HG02588 (cell line): Measurements from ENCODE around the gene IFNAR1.
"Not testable (repeated sequence)": the region's sequence is repeated elsewhere in the genome, so short reads cannot be mapped to it uniquely, and the experiment has no call there.

Source experiments
- ATAC-seq: cut with Tn5 transposase; IDR thresholded peaks from one replicate; pipeline ENCODE4 v1.9.1; 2021; ENCODE audit warnings: mild to moderate bottlenecking, moderate library complexity; ENCODE audit not compliant: unreplicated experiment

IFNAR1 gene

GRCh38 chr21:33339918-33340317, 15.1 kb downstream of the IFNAR1 start:
- ATAC-seq = no peak

- ATAC-seq = no peak
Measured at GRCh38 chr21:33345751-33346238, 21.0 kb downstream of the IFNAR1 start.

- no peak for ATAC-seq
Measured at GRCh38 chr21:33348706-33349105, 23.9 kb downstream of the IFNAR1 start.

GRCh38 chr21:33350676-33351075, 25.9 kb downstream of the IFNAR1 start:
- no peak for ATAC-seq

GRCh38 chr21:33355355-33355754, 30.6 kb downstream of the IFNAR1 start:
- ATAC-seq = no peak

- ATAC-seq = no peak
Measured at GRCh38 chr21:33355996-33356395, 31.2 kb downstream of the IFNAR1 start.

GRCh38 chr21:33357177-33357576, 32.4 kb downstream of the IFNAR1 start:
- no peak for ATAC-seq

GRCh38 chr21:33359446-33359845, 34.7 kb downstream of the IFNAR1 start:
- ATAC-seq = no peak

GRCh38 chr21:33360281-33360680, 35.5 kb downstream of the IFNAR1 start:
- no peak for ATAC-seq

- peak; percentile 81 for ATAC-seq
Measured at GRCh38 chr21:33360881-33361602, 36.3 kb downstream of the IFNAR1 start.

GRCh38 chr21:33362044-33362555, 37.3 kb downstream of the IFNAR1 start:
- no peak for ATAC-seq

GRCh38 chr21:33363911-33364609, 39.3 kb downstream of the IFNAR1 start:
- ATAC-seq = not testable (repeated sequence)

- no peak for ATAC-seq
Measured at GRCh38 chr21:33364830-33365229, 40.1 kb downstream of the IFNAR1 start.

- no peak for ATAC-seq
Measured at GRCh38 chr21:33367309-33367973, 42.7 kb downstream of the IFNAR1 start.

- no peak for ATAC-seq
Measured at GRCh38 chr21:33368124-33368523, 43.4 kb downstream of the IFNAR1 start.

GRCh38 chr21:33368576-33368975, 43.8 kb downstream of the IFNAR1 start:
- no peak for ATAC-seq

- ATAC-seq = no peak
Measured at GRCh38 chr21:33369586-33369985, 44.8 kb downstream of the IFNAR1 start.

GRCh38 chr21:33370305-33370704, 45.5 kb downstream of the IFNAR1 start:
- no peak for ATAC-seq

GRCh38 chr21:33371366-33371765, 46.6 kb downstream of the IFNAR1 start:
- ATAC-seq = no peak

- no peak for ATAC-seq
Measured at GRCh38 chr21:33372582-33372981, 47.8 kb downstream of the IFNAR1 start.

GRCh38 chr21:33373451-33373850, 48.7 kb downstream of the IFNAR1 start:
- ATAC-seq = no peak

- no peak for ATAC-seq
Measured at GRCh38 chr21:33374080-33374449, 49.3 kb downstream of the IFNAR1 start.
